Measurements from ENCODE around the gene PHACTR1.

- TF ChIP-seq ARNTL (CRISPR knock-in tag; IDR thresholded peaks at IDR 0.05; ENCODE audit: borderline replicate concordance, low read depth) (no peak), ZFP30 (CRISPR knock-in tag; IDR thresholded peaks at IDR 0.05) (no peak), GLIS3 (CRISPR knock-in tag; IDR thresholded peaks at IDR 0.05) (no peak), SNAI2 (CRISPR knock-in tag; IDR thresholded peaks at IDR 0.05) (no peak), TOX (CRISPR knock-in tag; IDR thresholded peaks at IDR 0.05; ENCODE audit: borderline replicate concordance) (no peak), PATZ1 (CRISPR knock-in tag; IDR thresholded peaks at IDR 0.05; ENCODE audit: borderline replicate concordance) (no peak), CSDC2 (CRISPR knock-in tag; IDR thresholded peaks at IDR 0.05) (no peak), CSRNP3 (CRISPR knock-in tag; IDR thresholded peaks at IDR 0.05) (no peak), ZC3H10 (CRISPR knock-in tag; IDR thresholded peaks at IDR 0.05) (no peak)
These were observed 568.1 kb downstream of the PHACTR1 start for GRCh38 chr6:13284646-13285045.

Data from SK-N-SH treated with all-trans-retinoic acid at 6 μM for 48 hours (cell line).